ENCODE measurements around the gene ZCCHC14.

ZCCHC14 gene

DNA sequence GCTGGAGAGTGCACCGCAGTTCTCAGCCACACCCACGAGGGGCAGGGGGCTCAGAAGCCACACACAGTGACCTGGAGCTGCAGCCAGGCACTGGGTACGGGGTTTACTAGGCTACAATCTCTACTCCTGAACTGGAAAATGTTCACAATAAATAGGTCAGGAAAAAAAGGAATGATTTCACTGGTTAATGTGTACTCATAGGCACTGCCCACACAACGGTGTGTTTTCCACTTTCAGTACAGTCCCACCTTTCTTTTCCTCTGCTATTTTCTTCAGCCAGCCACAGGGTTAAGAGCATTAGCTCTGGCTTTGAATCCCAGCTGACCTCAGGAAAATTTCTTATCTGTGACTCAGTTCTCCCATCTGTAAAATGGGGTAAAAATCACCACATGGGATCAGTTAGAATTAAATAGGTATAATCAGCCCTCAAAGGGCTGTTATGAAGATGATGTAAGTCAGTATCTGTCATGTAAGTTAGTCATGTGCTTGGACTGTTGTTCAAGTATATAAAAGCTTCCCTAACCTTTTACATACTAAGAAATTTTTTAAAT is 35.7 kb downstream of the ZCCHC14 start:
- H3K14ac ChIP-seq (ENCODE audit: low read length) = no peak overlapping the region
- no CpG with 5 or more reads among the region's 4 CpGs for WGBS (ENCODE audit: extremely low coverage, insufficient coverage, insufficient read length)
- H3K9me3 ChIP-seq (ENCODE audit: insufficient read depth, low read depth, low read length) = no peaks in the 10 kb centered on the region

DNA sequence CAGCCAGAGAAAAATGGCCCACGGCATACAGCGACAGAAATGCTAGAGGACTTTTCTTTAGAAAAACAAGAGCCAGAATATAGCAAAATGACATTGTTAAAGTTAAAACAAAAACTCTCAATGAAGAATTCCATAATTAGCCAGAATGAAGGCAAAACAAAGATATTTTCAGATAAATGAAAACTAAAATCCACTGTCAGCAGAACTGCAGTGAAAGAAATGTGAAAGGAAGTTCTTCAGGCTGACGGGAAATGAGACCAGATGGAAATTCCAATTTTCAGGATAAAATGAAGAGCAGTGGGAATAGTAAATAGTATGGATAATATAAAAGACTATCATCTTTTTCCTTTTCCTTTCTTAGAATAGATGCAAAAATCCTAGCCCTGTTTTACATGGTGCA is 38.4 kb downstream of the ZCCHC14 start:
- peaks cover 4% of the 10 kb centered on the region for H3K79me1 ChIP-seq (ENCODE audit: low read length)
- no peak overlapping the region for H3K18ac ChIP-seq (ENCODE audit: low read length)
- H2BK5ac ChIP-seq (ENCODE audit: low read depth, low read length, poor library complexity) = no peak overlapping the region
- no peak overlapping the region for H2AFZ ChIP-seq (ENCODE audit: insufficient read depth, low read length, poor library complexity)
- no peak overlapping the region for H3K9ac ChIP-seq (ENCODE audit: low read length)
- no peak overlapping the region for H2AK5ac ChIP-seq (ENCODE audit: low read length)
- H3K4me1 ChIP-seq (ENCODE audit: control insufficient read depth in 1 of 2, insufficient read depth in 2 of 2, low read length in 2 of 2) = peaks cover 13 to 14% of the 10 kb centered on the region in 2 experiments
- no peak for DNase-seq
- peaks cover 2% of the 10 kb centered on the region for H3K9me3 ChIP-seq (ENCODE audit: insufficient read depth, low read depth, low read length)
- no peaks in the 10 kb centered on the region for H3K79me2 ChIP-seq (ENCODE audit: control insufficient read depth, insufficient read depth, low read length, poor library complexity)
- no peak overlapping the region for H4K8ac ChIP-seq (ENCODE audit: low read depth, low read length)
- no CpG with 5 or more reads among the region's 3 CpGs for WGBS (ENCODE audit: extremely low coverage, insufficient coverage, insufficient read length)
- no peak overlapping the region for H3K14ac ChIP-seq (ENCODE audit: low read length)
- H2BK120ac ChIP-seq (ENCODE audit: insufficient read depth, low read length, poor library complexity) = no peak overlapping the region
- no peak overlapping the region for H3K4me3 ChIP-seq (ENCODE audit: low read depth, low read length)
- no peak overlapping the region for H3K27ac ChIP-seq (ENCODE audit: low read depth, low read length)
- peaks cover 10 to 16% of the 10 kb centered on the region in 2 experiments for H3K36me3 ChIP-seq (ENCODE audit: control insufficient read depth in 1 of 2, insufficient read depth in 2 of 2, low read length in 2 of 2)
- H3K4me2 ChIP-seq (ENCODE audit: low read length) = no peak overlapping the region
- no peak overlapping the region for H4K12ac ChIP-seq (ENCODE audit: low read depth, low read length)
- H3K27me3 ChIP-seq (ENCODE audit: insufficient read depth, low read length) = no peaks in the 10 kb centered on the region
- H3K23ac ChIP-seq (ENCODE audit: low read length) = no peak overlapping the region
- H3K4ac ChIP-seq (ENCODE audit: low read depth, low read length) = no peak overlapping the region
- H4K91ac ChIP-seq (ENCODE audit: low read depth, low read length) = no peak overlapping the region
- H2BK12ac ChIP-seq (ENCODE audit: low read length) = no peak overlapping the region

More for the DNA sequence above, 35.7 kb downstream of the ZCCHC14 start:
- H3K27ac ChIP-seq (ENCODE audit: low read depth, low read length) = no peak overlapping the region
- peaks cover 17% of the 10 kb centered on the region in 2 experiments for H3K4me1 ChIP-seq (ENCODE audit: control insufficient read depth in 1 of 2, insufficient read depth in 2 of 2, low read length in 2 of 2)
- H3K4ac ChIP-seq (ENCODE audit: low read depth, low read length) = no peak overlapping the region
- peak overlapping the region; percentile 10 for H2BK12ac ChIP-seq (ENCODE audit: low read length)
- H2AK5ac ChIP-seq (ENCODE audit: low read length) = no peak overlapping the region
- H3K9ac ChIP-seq (ENCODE audit: low read length) = no peak overlapping the region
- no peak overlapping the region for H3K4me3 ChIP-seq (ENCODE audit: low read depth, low read length)
- no peak overlapping the region for H4K8ac ChIP-seq (ENCODE audit: low read depth, low read length)
- H4K91ac ChIP-seq (ENCODE audit: low read depth, low read length) = no peak overlapping the region
- no peak overlapping the region for H3K4me2 ChIP-seq (ENCODE audit: low read length)
- H2BK120ac ChIP-seq (ENCODE audit: insufficient read depth, low read length, poor library complexity) = no peak overlapping the region
- no peak overlapping the region for H3K18ac ChIP-seq (ENCODE audit: low read length)
- no peak overlapping the region for H3K23ac ChIP-seq (ENCODE audit: low read length)
- no peaks in the 10 kb centered on the region for H3K27me3 ChIP-seq (ENCODE audit: insufficient read depth, low read length)
- no peak overlapping the region for H2BK5ac ChIP-seq (ENCODE audit: low read depth, low read length, poor library complexity)
- H2AFZ ChIP-seq (ENCODE audit: insufficient read depth, low read length, poor library complexity) = no peak overlapping the region
- no peaks in the 10 kb centered on the region for H3K79me2 ChIP-seq (ENCODE audit: control insufficient read depth, insufficient read depth, low read length, poor library complexity)
- no peak overlapping the region for H4K12ac ChIP-seq (ENCODE audit: low read depth, low read length)
- peaks cover 9 to 12% of the 10 kb centered on the region in 2 experiments for H3K36me3 ChIP-seq (ENCODE audit: control insufficient read depth in 1 of 2, insufficient read depth in 2 of 2, low read length in 2 of 2)
- peaks cover 4% of the 10 kb centered on the region for H3K79me1 ChIP-seq (ENCODE audit: low read length)
- no peak for DNase-seq

DNA sequence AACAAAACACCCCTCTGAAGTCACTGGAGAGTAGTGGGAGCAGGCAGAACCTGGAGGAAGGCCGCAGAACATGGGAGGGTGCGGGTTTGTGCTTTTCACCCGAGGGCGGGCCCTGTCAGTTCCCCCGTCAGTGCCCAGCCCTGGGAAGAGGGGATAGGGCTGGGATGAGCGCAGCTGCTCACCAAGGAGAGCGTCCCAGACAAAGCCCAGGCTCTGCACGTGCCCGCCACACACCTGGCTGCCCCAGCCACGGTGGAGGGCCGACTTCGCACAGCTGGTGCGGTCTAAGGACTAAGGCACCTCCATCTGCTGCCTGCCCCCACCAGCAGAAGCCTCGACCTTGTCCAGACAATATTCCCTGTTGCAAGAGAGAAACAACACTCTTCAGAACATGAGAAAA is 39.5 kb downstream of the ZCCHC14 start:
- peaks cover 8 to 17% of the 10 kb centered on the region in 2 experiments for H3K36me3 ChIP-seq (ENCODE audit: control insufficient read depth in 1 of 2, insufficient read depth in 2 of 2, low read length in 2 of 2)
- no peak overlapping the region for H3K23ac ChIP-seq (ENCODE audit: low read length)
- no peak overlapping the region for H4K12ac ChIP-seq (ENCODE audit: low read depth, low read length)
- H3K4me3 ChIP-seq (ENCODE audit: low read depth, low read length) = no peak overlapping the region
- H3K9ac ChIP-seq (ENCODE audit: low read length) = no peak overlapping the region
- peaks cover 4% of the 10 kb centered on the region for H3K79me1 ChIP-seq (ENCODE audit: low read length)
- H2BK12ac ChIP-seq (ENCODE audit: low read length) = no peak overlapping the region
- H4K91ac ChIP-seq (ENCODE audit: low read depth, low read length) = no peak overlapping the region
- peaks cover 8 to 9% of the 10 kb centered on the region in 2 experiments for H3K4me1 ChIP-seq (ENCODE audit: control insufficient read depth in 1 of 2, insufficient read depth in 2 of 2, low read length in 2 of 2)
- no peak overlapping the region for H3K18ac ChIP-seq (ENCODE audit: low read length)
- H2AFZ ChIP-seq (ENCODE audit: insufficient read depth, low read length, poor library complexity) = no peak overlapping the region
- H3K27ac ChIP-seq (ENCODE audit: low read depth, low read length) = no peak overlapping the region
- no peak overlapping the region for H3K14ac ChIP-seq (ENCODE audit: low read length)
- no peak overlapping the region for H2BK120ac ChIP-seq (ENCODE audit: insufficient read depth, low read length, poor library complexity)
- H3K4me2 ChIP-seq (ENCODE audit: low read length) = no peak overlapping the region
- H4K8ac ChIP-seq (ENCODE audit: low read depth, low read length) = no peak overlapping the region
- no peak overlapping the region for H3K4ac ChIP-seq (ENCODE audit: low read depth, low read length)
- no peak for DNase-seq
- no CpG with 5 or more reads among the region's 14 CpGs for WGBS (ENCODE audit: extremely low coverage, insufficient coverage, insufficient read length)
- no peaks in the 10 kb centered on the region for H3K27me3 ChIP-seq (ENCODE audit: insufficient read depth, low read length)
- no peak overlapping the region for H2BK5ac ChIP-seq (ENCODE audit: low read depth, low read length, poor library complexity)
- no peak overlapping the region for H2AK5ac ChIP-seq (ENCODE audit: low read length)
- H3K79me2 ChIP-seq (ENCODE audit: control insufficient read depth, insufficient read depth, low read length, poor library complexity) = no peaks in the 10 kb centered on the region
- H3K9me3 ChIP-seq (ENCODE audit: insufficient read depth, low read depth, low read length) = peaks cover 2% of the 10 kb centered on the region

DNA sequence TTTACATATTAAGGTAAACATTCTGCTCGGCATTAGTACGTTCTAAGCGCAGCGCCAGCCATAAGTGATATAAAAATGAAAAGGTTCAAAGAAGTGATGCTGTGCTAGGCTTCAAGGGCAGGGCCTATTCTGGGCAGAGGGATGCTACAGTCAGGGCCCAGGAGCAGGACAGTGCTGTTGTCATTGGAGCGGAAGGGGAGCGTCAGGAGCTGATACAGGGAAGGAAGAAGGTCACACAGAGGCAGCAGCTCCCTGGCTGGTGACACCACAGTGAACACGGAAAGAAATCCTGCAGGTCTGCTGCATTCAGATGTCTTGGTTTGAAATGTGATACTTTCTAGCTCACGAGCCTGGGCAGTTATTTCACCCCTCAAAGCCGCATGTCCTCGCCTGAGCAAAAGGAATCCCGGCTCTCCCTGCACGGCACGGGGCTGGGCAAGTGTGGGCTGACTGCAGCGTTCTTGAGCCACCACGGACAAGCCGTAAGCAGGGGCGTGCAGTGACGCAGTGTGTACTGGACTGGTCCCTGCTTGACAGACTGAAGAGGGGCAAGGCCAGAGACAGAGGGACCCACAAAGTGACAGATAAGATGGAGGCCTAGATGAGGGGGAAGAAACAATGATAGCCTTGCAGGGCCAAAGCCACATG is 41.1 kb downstream of the ZCCHC14 start:
- Histone ChIP-seq H3K9me3 (ENCODE audit: insufficient read depth, low read depth, low read length) (peaks cover 2% of the 10 kb centered on the region), H3K27me3 (ENCODE audit: insufficient read depth, low read length) (no peaks in the 10 kb centered on the region), H2BK120ac (ENCODE audit: insufficient read depth, low read length, poor library complexity) (no peak overlapping the region), H3K4me3 (ENCODE audit: low read depth, low read length) (no peak overlapping the region), H4K12ac (ENCODE audit: low read depth, low read length) (no peak overlapping the region), H3K23ac (ENCODE audit: low read length) (no peak overlapping the region), H3K79me2 (ENCODE audit: control insufficient read depth, insufficient read depth, low read length, poor library complexity) (no peaks in the 10 kb centered on the region), H2AFZ (ENCODE audit: insufficient read depth, low read length, poor library complexity) (no peak overlapping the region), H2BK5ac (ENCODE audit: low read depth, low read length, poor library complexity) (no peak overlapping the region), H3K27ac (ENCODE audit: low read depth, low read length) (no peak overlapping the region), H3K18ac (ENCODE audit: low read length) (no peak overlapping the region), H3K14ac (ENCODE audit: low read length) (no peak overlapping the region), H3K9ac (ENCODE audit: low read length) (no peak overlapping the region), H2BK12ac (ENCODE audit: low read length) (no peak overlapping the region), H4K8ac (ENCODE audit: low read depth, low read length) (no peak overlapping the region), H3K4me1 (ENCODE audit: control insufficient read depth in 1 of 2, insufficient read depth in 2 of 2, low read length in 2 of 2) (no peaks in the 10 kb centered on the region), H2AK5ac (ENCODE audit: low read length) (no peak overlapping the region), H3K4me2 (ENCODE audit: low read length) (no peak overlapping the region), H3K4ac (ENCODE audit: low read depth, low read length) (no peak overlapping the region), H4K91ac (ENCODE audit: low read depth, low read length) (no peak overlapping the region), H3K79me1 (ENCODE audit: low read length) (no peaks in the 10 kb centered on the region), H3K36me3 (ENCODE audit: control insufficient read depth in 1 of 2, insufficient read depth in 2 of 2, low read length in 2 of 2) (peaks cover 8 to 22% of the 10 kb centered on the region in 2 experiments)
- DNase-seq = no peak
- no CpG with 5 or more reads among the region's 18 CpGs for WGBS (ENCODE audit: extremely low coverage, insufficient coverage, insufficient read length)
